ENCODE measurements around the gene LHFPL3.

DNA sequence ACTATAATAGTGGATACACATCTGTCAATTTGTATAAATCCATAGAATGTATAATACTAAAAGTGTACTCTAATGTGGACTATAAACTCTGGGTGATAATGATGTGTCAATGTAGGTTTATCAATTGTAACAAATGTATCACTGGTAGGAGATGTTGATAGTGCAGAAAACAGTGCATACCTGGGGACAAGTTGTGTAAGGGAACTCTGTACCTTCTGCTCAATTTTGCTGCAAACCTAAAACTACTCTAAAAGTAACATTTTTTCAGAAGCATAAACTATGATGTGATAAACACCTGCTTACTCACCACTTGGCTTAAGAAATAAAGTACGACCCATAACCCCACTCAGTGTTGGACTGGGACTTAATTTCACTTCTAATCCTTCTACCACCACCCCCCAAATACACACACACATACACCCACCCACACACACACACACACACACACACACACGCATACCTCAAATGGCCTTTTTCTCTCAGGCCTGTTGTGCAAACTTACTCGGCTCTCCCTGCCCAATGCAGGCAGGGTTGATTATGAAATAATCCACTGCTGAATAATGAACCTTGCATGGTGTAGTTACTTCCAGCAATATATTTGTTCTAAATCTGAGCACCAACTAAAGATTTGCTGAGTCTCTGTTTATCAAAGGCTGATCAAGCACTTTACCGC lies 531.5 kb downstream of the LHFPL3 start:
- TF ChIP-seq, protein P1, sequence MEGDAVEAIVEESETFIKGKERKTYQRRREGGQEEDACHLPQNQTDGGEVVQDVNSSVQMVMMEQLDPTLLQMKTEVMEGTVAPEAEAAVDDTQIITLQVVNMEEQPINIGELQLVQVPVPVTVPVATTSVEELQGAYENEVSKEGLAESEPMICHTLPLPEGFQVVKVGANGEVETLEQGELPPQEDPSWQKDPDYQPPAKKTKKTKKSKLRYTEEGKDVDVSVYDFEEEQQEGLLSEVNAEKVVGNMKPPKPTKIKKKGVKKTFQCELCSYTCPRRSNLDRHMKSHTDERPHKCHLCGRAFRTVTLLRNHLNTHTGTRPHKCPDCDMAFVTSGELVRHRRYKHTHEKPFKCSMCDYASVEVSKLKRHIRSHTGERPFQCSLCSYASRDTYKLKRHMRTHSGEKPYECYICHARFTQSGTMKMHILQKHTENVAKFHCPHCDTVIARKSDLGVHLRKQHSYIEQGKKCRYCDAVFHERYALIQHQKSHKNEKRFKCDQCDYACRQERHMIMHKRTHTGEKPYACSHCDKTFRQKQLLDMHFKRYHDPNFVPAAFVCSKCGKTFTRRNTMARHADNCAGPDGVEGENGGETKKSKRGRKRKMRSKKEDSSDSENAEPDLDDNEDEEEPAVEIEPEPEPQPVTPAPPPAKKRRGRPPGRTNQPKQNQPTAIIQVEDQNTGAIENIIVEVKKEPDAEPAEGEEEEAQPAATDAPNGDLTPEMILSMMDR (IDR thresholded peaks at IDR 0.05): no peak
- TF ChIP-seq, protein P2, sequence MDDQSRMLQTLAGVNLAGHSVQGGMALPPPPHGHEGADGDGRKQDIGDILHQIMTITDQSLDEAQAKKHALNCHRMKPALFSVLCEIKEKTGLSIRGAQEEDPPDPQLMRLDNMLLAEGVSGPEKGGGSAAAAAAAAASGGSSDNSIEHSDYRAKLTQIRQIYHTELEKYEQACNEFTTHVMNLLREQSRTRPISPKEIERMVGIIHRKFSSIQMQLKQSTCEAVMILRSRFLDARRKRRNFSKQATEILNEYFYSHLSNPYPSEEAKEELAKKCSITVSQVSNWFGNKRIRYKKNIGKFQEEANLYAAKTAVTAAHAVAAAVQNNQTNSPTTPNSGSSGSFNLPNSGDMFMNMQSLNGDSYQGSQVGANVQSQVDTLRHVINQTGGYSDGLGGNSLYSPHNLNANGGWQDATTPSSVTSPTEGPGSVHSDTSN (IDR thresholded peaks at IDR 0.05): no peak
- no peak for TF ChIP-seq POLR2AphosphoS5 (IDR thresholded peaks at IDR 0.05; ENCODE audit: low read depth, low read length)
- TF ChIP-seq FOXJ3 (CRISPR knock-in tag; IDR thresholded peaks at IDR 0.05): no peak
- TF ChIP-seq FOXM1 (IDR thresholded peaks at IDR 0.05; ENCODE audit: low read depth): no peak
- TF ChIP-seq GABPA (IDR thresholded peaks at IDR 0.05; ENCODE audit: low read depth): no peak
- TF ChIP-seq, protein P3, sequence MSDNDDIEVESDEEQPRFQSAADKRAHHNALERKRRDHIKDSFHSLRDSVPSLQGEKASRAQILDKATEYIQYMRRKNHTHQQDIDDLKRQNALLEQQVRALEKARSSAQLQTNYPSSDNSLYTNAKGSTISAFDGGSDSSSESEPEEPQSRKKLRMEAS (IDR thresholded peaks at IDR 0.05; ENCODE audit: low read depth): no peak
- TF ChIP-seq, protein P4, sequence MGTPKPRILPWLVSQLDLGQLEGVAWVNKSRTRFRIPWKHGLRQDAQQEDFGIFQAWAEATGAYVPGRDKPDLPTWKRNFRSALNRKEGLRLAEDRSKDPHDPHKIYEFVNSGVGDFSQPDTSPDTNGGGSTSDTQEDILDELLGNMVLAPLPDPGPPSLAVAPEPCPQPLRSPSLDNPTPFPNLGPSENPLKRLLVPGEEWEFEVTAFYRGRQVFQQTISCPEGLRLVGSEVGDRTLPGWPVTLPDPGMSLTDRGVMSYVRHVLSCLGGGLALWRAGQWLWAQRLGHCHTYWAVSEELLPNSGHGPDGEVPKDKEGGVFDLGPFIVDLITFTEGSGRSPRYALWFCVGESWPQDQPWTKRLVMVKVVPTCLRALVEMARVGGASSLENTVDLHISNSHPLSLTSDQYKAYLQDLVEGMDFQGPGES (IDR thresholded peaks at IDR 0.05; ENCODE audit: low read depth, low read length): no peak
- TF ChIP-seq TEAD4 (IDR thresholded peaks at IDR 0.05; ENCODE audit: borderline replicate concordance, insufficient read depth): no peak
- TF ChIP-seq YY1 (IDR thresholded peaks at IDR 0.05; ENCODE audit: low read depth): no peak

All from SK-N-SH (cell line).